Measurements from ENCODE around the gene CLPSL1. TPM values are rescaled to one million over a fixed set of nuclear protein-coding genes. Genes with fewer than 3 reads are reported as not detected.
"Not testable (repeated sequence)": the region's sequence is repeated elsewhere in the genome, so short reads cannot be mapped to it uniquely, and the experiment has no call there.

The CLPSL1 gene, protein sequence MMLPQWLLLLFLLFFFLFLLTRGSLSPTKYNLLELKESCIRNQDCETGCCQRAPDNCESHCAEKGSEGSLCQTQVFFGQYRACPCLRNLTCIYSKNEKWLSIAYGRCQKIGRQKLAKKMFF
- not detected for polyA plus RNA-seq (ENCODE audit: insufficient read length in 10 of 10)
- long read RNA-seq, donor 1 = 0 reads
- long read RNA-seq, donor 2 = 0 reads
- long read RNA-seq, donor 3 = 0 reads
- long read RNA-seq, donor 4 = 0 reads
- long read RNA-seq, donor 5 = 0 reads
- long read RNA-seq, donor 6 = 0 reads
- long read RNA-seq, donor 7 = 0 reads
- long read RNA-seq, donor 8 = 0 reads
- long read RNA-seq, donor 9 = 0 reads

DNA sequence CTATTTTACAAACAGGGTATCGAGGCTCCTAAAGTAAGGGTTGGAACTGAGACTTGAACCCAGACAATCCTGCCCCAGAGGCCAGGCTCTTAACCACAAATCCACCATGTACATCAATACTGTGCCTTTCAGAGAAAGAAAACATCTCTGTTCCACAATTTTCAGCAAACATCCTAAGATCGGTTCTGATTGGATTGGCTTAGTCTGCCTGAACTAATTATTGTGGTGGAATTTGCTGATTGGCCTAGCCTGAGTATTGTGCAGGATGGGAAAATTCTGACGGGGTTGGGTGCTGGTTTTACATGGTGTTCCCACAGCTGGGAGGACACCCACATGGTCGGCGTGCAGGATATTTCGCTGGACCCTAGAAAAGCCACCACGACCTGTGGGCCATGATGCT lies at the start of gene CLPSL1:
TSS of gene CLPSL1 (plus strand) at position 301 of the 400 bp plus-strand sequence. CDS start at position 393, 92 bp downstream.
- no peak for DNase-seq

DNA sequence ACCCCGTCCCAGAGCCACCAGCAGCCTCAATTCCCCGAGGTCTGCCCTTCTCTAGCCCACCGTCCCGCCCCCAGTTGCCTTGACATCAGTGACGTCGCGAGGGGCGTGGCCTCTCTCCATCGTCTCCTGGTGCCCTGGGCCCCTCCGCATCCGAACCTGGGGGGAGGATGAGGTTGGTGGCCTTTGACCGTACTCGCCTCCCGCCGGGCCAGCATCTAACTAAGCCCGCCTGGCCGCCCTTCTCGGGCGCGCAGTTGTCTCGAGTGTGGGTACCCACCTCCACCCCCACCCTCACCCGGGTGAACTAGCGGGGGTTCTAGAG lies 49.4 kb upstream of the CLPSL1 start:
- peak; percentile 83 to 96 (median 92) for DNase-seq

DNA sequence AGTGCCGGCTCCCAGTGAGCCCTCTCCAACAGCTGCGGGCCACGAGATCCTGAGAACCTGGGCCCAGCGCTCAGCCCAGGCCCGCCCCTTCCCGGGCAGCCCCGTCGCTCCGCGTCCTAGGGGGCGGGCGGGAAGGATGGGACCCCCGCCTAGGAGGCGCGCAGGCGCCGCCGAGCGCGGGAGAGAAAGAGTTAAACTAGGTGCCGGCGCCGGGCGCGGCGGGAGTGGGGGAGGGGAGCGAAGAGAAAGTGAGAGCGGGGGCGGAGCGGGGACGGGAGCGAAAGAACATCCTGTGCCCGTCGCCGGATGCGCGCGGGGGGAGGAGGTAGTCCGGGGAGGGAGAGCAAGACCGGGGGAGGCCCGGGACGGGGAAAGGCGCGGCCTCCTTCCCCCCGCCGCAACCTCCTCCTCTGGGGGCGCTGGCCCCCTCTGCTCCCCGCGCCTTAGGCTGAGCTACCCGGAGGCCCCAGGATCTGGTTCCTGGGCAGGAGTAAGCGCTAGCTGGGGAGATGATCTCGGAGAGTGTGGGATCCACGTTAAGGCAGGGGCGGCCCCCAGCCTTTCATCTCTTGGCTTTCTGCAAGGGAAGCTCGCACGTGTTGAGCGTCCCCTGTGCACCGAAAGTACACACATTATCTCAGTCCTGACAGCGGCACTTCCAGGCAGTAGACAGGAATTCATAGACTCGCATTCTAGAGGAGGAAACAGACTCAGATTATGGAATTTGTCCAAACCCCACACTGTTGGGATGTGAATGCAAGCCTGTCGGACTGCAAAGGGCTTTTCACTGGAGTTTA lies 48.9 kb upstream of the CLPSL1 start:
- peak; percentile 89 to 97 (median 92) for DNase-seq

DNA sequence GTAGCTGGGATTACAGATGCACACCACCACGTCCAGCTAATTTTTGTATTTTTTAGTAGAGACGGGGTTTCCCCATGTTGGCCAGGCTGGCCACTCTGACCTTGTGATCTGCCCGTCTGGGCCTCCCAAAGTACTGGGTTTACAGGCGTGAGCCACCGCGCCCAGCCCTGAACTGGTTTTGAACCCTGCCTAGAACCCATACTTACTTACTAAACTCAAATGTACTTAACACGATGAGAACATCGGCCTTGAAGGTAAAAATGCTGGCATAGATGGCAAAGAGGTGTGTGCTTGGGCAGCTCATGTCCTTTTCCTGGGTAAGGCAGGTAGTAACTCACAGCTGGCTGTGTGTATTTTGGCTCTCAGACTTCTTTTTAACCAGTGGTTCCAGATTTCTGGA lies 47.2 kb upstream of the CLPSL1 start:
- no peak for DNase-seq

DNA sequence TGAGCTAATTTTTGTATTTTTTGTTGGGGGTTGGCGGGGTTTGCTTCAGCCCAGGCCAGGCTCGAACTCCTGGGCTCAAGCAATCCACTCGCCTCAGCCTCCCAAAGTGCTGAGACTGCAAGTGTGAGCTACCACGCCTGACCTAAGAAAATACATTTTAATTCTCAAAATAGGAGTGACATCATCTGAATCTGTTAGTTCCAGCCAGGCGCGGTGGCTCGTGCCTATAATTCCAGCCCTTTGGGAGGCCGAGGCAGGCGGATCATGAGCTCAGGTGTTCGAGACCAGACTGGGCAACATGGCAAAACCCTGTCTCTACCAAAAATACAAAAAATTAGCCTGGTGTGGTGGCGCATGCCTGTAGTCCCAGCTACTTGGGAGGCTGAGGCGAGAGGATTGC lies 46.5 kb upstream of the CLPSL1 start:
- DNase-seq = not testable (repeated sequence)

DNA sequence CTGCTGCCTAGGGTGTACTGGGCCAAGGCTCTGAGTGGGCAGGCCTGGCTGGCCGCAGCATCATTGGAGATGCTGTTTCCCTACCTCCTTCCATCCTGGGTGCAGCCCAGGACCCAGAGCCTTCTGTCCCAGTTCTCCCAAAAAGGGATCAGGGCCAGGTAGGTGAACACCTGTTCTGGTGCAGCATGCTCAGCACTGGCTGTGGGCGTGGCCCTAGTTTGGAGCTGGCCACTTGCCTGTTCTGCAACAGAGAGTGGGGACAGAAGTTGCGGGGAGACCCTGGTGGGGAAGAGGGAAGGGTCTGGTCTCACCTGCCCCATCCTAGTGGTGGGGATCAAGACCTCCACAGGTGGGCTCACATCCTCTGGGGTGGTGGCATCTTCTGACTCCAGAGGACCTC lies 45.4 kb upstream of the CLPSL1 start:
- no peak for DNase-seq

DNA sequence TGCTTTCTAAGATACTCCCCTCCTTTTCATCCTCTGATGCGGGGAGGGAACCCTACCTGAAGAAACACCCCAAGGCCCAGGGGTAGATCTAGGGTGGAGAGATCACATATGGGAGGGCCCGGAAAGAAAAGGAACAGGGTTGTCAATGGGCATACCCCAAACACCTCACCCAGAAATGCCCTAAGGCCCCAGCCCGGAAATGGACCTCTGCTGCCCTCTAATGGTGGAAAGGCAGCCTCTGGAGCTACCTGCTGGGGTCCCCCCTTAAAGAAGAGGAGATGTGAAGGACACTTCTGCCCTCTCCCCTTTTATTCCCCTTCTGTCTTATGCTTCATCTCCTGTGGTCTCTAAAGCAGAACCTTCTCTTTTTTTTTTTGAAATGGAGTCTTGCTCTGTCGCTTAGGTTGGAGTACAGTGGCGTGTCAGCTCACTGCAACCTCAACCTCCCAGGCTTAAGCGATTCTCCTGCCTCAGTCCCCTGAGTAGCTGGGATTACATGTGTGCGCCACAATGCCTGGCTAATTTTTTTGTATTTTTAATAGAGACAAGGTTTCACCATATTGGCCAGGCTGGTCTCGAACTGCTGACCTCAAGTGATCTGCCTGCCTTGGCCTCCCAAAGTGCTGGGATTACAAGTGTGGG lies 44.4 kb upstream of the CLPSL1 start:
- peak; percentile 59 to 83 (median 79) for DNase-seq

DNA sequence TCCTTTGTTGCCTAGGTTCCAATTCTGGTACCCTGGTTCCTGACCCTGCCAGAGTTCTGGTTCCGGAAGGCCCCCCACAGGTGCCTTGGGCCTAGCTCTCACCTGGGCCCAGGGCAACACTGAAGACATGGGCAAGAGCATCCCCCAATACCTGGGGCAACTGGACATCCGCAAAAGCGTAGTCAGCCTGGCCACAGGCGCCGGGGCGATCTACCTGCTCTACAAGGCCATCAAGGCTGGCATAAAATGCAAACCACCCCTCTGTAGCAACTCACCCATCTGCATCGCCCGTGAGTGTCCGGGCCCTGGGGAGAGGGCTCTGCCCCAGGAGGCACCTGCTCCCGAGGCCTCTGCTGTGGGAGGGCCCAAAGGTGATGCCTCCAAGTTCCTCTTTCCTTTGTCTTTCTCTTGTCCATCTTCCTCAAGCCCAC lies 43.8 kb upstream of the CLPSL1 start, which contains the start of gene ARMC12:
TSS of gene ARMC12 (plus strand) at position 51 of the 431 bp plus-strand sequence. CDS start at position 128, 77 bp downstream.
- no peak for DNase-seq

DNA sequence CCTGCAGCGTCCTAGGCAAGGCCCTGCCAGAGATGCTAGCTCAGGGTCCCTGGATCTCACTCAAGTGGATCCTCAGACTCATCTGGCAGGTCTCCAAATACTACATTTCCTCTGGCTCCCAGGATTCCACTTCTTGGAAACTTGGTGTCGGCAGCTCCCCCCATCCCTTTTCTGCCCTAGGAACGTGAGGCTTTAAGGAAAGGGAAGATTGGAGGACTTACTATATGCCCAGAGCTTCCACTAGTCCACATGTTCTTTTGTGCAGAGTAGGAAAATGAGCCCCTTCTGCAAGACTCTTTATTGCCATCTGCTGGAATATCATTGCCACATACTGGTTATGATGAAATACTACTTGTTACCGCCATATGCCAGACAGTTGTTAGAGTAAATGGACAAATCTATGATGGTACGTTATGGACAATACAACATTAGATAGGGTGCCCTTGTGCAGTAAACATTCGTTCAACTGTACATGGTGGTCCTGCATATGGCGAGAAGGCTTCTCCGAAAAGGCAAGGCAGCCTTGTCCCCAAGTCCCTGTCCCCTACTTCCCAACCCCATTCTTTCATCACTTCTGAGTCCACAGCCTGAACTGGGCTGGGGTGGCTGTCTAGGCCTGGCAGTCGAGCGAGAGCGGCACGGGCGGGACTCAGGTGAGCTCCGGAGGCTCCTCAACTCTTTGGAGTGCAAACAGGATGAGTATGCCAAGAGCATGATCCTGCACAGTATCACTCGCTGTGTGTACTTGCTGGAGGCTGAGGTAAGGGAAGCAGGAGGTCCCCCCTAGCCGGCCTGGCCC lies 43.2 kb upstream of the CLPSL1 start:
- peak; percentile 73 to 87 (median 74) for DNase-seq

DNA sequence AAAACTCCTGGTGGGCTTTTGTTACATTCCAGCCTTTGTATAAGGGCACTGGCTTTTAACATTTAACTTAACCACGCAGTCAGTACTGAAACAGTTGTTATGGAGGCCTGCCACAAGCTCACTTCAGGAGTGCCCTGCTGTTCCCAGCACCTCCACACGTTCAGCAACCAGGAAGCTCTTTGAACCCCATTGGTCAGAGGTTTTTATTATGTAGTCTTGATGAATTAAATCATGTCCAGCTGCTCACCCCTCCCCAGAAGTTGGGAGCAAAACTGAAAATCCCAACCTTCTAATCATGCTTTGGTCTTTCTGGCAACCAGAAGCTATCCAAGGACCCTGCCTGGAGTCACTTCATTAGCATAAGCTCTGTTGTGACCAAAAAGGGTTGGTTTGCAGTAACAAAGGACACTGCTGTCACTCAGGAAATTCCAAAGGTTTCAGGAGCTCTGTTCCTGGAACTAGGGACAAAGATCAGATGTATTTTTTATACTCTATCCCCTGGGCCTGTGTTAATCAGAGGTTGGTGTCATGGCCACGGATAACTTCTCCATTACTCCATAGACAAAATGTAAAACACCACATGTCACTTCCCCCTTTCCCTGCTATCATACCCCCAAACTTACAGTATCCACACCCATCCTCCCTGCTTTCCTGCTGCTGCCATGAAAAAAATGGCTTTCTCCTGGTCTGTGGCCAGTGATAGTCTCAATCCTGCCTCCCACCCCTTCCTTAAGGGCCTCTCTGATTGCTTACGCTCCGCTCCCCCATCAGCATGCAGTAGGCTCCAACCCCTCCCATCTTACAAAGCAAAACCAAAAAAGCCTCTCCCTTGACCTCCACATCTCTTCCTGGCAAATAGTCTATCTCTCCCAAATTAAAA lies 40.9 kb upstream of the CLPSL1 start:
- no peak for DNase-seq

DNA sequence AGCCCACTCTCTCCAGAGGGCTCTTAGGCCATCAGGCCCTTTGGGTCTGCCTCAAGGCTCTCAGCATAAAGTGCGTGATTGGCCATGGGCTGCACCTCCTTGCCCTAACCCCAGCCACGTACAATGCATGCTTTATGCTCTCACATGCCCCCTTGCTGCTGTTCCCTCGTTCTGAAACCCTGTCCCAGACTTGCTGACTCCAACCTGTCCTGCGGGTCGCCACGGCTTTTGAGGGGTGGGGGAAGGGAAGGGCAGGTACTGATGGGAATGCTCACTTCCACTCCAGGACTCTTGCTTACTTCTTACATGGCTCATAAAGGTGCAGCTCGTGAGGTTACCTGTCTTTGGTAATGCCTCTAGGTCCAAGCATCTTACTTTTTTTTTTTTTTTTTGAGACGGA lies 38.0 kb upstream of the CLPSL1 start:
- DNase-seq = no peak

DNA sequence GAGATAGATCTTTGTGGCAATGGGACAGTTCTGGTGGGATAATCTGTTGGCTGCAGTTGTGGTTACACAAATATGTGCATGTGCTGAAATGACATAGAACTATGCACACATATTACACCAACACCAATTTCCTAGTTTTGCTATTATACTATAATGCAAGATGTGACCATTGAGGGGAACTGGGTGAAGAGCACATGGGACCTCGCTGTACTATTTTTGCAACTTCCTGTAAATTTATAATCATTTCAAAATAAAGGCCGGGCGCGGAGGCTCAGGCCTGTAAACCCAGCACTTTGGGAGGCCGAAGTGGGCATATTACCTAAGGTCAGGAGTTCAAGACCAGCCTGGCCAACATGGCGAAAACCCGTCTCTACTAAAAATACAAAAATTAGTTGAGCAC lies 35.3 kb upstream of the CLPSL1 start:
- no peak for DNase-seq

DNA sequence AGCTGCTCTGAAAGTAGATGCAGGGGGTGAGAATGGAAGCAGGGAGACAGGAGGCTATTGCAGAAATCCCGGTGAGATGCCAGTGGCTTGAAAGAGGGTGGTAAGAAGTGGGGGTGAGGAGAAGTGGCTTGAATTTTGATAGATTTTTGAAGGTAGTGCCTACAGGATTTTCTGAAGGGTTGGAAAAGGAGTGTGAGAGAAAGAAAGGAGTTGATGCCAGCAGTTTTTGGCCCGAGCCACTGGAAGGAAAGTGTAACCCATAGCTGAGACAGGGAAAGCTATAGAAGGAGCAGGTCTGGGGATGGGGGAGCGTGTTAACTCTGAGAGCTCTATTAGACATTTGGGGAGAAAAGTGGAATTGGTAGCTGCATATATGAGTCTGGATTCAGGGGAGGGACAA lies 34.3 kb upstream of the CLPSL1 start:
- DNase-seq = no peak

DNA sequence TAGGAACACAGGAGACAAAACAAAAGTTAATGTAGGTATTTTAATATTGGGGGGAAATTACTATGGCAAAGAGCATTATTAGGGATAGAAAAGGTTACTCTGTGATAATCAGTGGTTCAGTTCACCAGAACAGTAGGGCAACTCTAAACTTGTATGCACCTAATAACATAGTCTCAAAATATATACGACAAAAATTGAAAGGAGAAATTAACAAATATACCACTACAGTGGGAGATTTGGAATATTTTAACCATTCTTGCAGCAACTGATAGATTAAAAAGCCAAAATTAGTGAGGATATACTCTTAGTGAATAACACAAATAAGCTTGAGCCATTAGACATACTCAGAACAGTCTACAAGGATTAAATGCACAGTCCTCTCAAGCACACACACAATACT lies 32.9 kb upstream of the CLPSL1 start:
- DNase-seq = no peak

DNA sequence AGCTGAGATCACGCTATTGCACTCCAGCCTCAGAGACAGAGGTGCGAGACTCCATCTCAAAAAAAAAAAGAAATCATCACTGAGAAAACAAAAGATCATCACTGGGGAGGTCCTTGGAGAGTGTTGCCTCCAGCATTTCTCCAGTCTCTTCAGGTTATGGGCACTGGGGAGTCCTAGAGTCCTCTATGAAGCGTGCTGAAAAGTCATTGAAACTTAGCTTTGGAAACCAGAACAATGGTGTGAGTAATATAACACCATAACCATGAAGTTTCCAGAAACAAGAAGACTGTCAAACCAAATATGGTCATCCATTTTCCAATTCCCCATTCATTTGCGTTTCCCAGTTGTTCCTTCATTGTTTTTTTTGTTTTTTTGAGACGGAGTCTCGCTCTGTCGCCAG lies 30.3 kb upstream of the CLPSL1 start:
- DNase-seq = no peak

DNA sequence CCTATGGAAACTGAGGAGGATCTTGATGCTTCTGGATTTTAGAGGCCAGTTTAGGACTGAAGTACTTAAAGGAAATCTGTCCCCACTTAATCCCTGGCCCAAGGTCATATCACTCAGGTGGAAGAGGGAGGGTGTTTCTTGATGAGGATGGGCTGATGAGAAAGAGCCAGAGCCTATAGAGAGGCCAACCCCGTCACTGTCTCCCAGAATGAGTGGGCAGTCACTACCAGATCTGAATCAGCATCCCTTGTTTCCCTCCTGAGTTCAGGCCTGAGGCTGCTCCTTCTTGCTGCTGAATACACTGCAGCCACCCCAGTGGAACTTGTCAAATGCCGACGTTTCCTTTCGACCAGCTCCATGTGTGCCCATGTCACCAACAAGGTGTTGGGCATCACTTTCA lies 29.2 kb upstream of the CLPSL1 start:
- DNase-seq = no peak

DNA sequence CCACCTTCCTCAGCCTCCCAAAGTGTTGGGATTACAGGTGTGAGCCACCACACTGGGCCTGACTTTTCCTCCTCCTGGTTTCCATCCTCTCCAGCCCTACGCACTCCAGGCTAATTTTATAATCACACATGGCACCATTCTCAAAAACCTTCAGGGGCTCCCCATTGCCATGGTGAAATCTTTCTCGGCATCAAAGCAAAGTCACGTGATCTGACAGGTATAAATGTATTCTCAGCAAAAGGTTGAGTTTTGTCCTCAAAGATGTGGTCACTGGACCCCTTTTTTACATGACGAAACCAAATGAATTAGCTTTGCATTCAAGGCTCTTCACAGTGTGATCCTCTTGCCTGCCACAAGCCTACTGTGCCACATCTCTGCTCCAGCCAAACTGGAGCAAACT lies 28.5 kb upstream of the CLPSL1 start:
- no peak for DNase-seq

DNA sequence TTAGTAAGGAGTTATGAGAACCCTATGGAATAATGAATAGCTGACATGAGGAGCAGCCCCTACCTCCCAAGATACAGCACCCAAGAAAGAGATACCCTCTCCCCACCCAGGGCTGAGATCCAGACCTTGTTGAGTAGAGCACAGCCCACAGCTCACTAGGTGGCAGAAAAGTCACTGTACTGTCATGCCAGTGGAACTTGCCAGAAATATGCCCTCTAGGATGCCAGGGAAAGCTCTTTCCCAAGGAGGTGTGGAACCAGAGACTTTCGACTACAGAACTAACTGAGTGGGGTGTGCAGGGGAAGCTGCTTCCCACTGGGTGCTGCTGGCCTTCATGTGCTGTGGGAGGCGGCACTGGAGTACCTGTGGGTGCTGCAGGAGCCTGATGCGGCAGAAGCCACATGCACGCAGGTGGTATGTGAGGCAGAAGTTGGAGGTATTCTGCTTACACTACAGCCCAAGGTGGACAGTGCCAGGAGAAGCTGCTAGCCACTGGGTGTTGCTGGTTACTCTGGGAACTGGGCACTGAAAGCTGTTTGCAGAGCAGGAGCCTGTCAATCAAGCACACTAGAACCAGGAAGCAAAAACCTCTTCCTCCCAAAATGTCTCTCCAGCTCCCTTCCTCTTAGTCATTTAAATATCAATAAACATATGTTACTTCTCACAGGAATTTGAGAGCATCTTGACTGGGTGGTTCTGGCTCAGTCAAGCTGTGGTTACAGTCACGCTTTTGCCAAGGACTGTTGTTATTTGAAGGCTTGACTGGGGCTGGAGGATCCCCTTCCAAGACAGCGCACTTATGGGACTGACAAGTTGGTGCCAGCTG lies 26.2 kb upstream of the CLPSL1 start:
- no peak for DNase-seq

DNA sequence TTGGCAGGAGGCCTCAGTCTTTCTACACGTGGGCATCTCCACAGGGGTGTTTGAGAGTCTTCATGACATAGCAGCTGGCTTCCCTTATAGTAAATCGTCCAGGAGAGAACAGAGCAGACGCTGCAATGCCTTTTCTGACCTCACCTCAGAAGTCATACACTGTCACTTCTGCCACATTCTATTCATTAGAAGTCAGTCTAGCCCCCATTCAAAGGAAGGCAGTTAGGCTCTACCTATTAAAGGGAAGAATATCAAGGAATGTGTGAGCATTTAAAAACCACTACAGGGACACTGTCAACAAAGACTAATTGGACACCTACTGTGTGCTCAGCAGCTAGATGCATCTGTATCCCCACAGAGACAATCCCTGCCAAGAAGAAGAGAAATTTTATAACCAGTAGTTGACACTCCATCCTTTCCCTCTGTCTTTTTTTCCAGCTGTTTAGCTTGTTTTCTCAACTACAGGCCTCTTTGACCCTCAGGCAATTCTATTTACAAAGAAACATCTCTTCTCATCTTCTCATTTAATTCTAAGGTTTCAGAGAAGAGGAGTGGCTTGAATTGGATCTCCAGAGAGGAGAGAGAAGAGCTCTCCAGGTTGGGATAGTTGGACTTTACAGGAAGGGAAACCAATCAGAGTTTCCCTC lies 25.4 kb upstream of the CLPSL1 start:
- no peak for DNase-seq
